Panc1 (cell line): ENCODE results near the gene GCK. TPM values are rescaled to one million over a fixed set of nuclear protein-coding genes. Genes with fewer than 3 reads are reported as not detected.

ENCODE experiments used
- ATAC-seq: fragments of 200-7000 bp; cut with Tn5 transposase; 2 replicates; pipeline ENCODE4 v1.9.1; 2020; ENCODE audit warnings: mild to moderate bottlenecking, moderate library complexity
- BruUV-seq: library from RNA; stranded (reverse); fragments of 400-500 nt; replicated peaks from 2 replicates; lab custom pipeline; 2021; lab: Mats Ljungman, UMichigan
- CTCF ChIA-PET: fragments of 300-600 bp; sonication (Branson Sonifier 250); formaldehyde crosslinking; loops from one replicate; lab custom pipeline; 2022; ENCODE audit warnings: antibody characterized with exemption; lab: Charles Lee
- POLR2A ChIA-PET: fragments of 300-600 bp; sonication (Branson Sonifier 250); formaldehyde crosslinking; loops from one replicate; lab custom pipeline; 2022; ENCODE audit warnings: antibody characterized with exemption; lab: Charles Lee
- DNase-seq: peaks from one replicate; pipeline ENCODE4 v3.0.0-alpha.2; 2010; ENCODE audit warnings: low read depth, low spot score
- H3K27ac ChIP-seq: 2 replicates; pipeline ENCODE4 v1.5.1; 2011; ENCODE audit warnings: mild to moderate bottlenecking, low read length, inconsistent platforms
- H3K27me3 ChIP-seq: fragments of 200-500 bp; sonication (Bioruptor generic); 2 replicates; pipeline ENCODE4 v1.6.0; 2014; ENCODE audit warnings: low read length, inconsistent platforms; ENCODE audit not compliant: control insufficient read depth, insufficient read depth
- H3K36me3 ChIP-seq: fragments of 200-500 bp; sonication (Bioruptor generic); 2 replicates; pipeline ENCODE4 v1.5.1; 2014; ENCODE audit warnings: inconsistent platforms, mild to moderate bottlenecking, low read length, moderate library complexity; ENCODE audit not compliant: control insufficient read depth, insufficient read depth
- H3K4me1 ChIP-seq: 2 replicates; pipeline ENCODE4 v1.5.1; 2011; ENCODE audit warnings: inconsistent platforms, mild to moderate bottlenecking, low read length, moderate library complexity; ENCODE audit not compliant: control insufficient read depth, insufficient read depth
- H3K4me3 ChIP-seq, 2 experiments: 2 replicates each; pipeline ENCODE4 v1.5.1; 2011 to 2012; ENCODE audit warnings: low read depth in 2 of 2, low read length in 2 of 2, mild to moderate bottlenecking in 2 of 2, inconsistent platforms in 1 of 2, moderate library complexity in 1 of 2
- H3K9me3 ChIP-seq: fragments of 200-500 bp; sonication (Bioruptor generic); 2 replicates; pipeline ENCODE4 v1.5.1; 2014; ENCODE audit warnings: low read depth, mild to moderate bottlenecking, inconsistent platforms, low read length, moderate library complexity; ENCODE audit not compliant: control insufficient read depth, insufficient read depth
- POLR2AphosphoS5 ChIP-seq: IDR thresholded peaks from 2 replicates; pipeline ENCODE4 v1.6.1; 2012; ENCODE audit warnings: mild to moderate bottlenecking, low read depth, low read length, moderate library complexity
- SIN3A ChIP-seq: IDR thresholded peaks from 2 replicates; pipeline ENCODE4 v1.6.1; 2012; ENCODE audit warnings: low read depth, mild to moderate bottlenecking, low read length, moderate library complexity, borderline replicate concordance; ENCODE audit not compliant: insufficient read depth
- TCF7L2 ChIP-seq: IDR thresholded peaks from 2 replicates; pipeline ENCODE4 v1.6.1; 2011; ENCODE audit warnings: mild to moderate bottlenecking, low read depth, low read length, inconsistent platforms
- in situ Hi-C: cut with HindIII; loops from 2 replicates; pipeline ENCODE4 v1.10.0; 2016; ENCODE audit warnings: low sequenced_read_pairs, low pct_unique_long_range_greater_than_20kb
- intact Hi-C: fragments of 100-400 bp; cut with micrococcal nuclease; formaldehyde crosslinking; loops from one replicate; pipeline ENCODE4 v1.10.0; 2022; ENCODE audit not compliant: unreplicated experiment
- total RNA-seq: library from RNA; stranded (reverse); gene quantifications from one replicate; pipeline ENCODE4 v1.2.1, GENCODE V29; 2021; ENCODE audit not compliant: unreplicated experiment
- TF ChIP-seq, protein P1 (sequence below): fragments of 450-650 bp; IDR thresholded peaks from 2 replicates; pipeline ENCODE4 v1.5.1; 2017; ENCODE audit warnings: mild to moderate bottlenecking
- TF ChIP-seq, protein P2 (sequence below), 2 experiments: IDR thresholded peaks; 2 replicates each; pipeline ENCODE4 v1.6.1; 2011 to 2012; ENCODE audit warnings: low read depth in 2 of 2, control low read depth in 1 of 2, low read length in 1 of 2, mild to moderate bottlenecking in 1 of 2, moderate library complexity in 1 of 2; ENCODE audit not compliant: insufficient read depth in 1 of 2

GCK gene
- total RNA-seq, 1 experiment from 2014 or later, result 0.36 TPM

DNA sequence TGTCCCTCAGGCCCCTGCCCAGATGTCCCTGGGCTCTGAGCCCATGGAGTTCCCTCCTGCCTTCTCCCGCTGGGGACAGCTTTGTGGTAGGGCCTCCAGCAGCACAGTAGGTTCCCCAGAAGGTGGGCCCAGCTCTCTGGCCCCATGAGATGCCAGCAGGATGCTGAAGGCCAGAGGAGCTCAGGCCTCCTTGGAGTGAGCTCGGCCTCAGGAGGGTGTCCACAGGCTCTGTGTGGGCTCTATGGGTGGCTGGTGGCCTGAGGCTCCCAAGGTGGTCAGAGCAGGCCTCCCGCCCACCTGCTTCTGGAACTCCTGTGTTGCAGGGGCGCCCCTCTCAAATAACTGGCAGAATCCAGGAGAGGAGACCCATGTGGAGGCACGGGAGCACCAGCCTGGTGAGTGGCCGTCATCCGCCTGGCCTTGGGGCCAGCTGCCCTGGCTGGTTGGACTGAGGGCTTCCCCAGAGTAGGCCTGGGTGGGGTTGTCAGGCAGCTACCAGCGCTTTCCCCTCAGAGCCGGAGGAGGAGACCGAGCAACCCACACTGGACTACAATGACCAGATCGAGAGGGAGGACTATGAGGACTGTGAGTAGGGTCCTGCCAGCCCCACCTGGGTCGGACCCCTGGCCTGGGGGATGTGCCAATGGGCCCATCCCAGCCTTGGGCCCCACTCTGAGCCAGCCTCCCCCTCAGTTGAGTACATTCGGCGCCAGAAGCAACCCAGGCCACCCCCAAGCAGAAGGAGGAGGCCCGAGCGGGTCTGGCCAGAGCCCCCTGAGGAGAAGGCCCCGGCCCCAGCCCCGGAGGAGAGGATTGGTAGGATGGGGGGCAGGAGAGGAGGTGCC is 81.9 kb downstream of the GCK start:
- no peaks in the 10 kb centered on the region for H3K4me1 ChIP-seq
- BruUV-seq, result no TSS peak
- H3K9me3 ChIP-seq, result no peaks in the 10 kb centered on the region
- ATAC-seq (no peak), DNase-seq (no peak)
- intact Hi-C loops, result no loop called here
- no peak overlapping the region for H3K27ac ChIP-seq
- ChIA-PET CTCF (no interaction called here), POLR2A (no interaction called here)
- H3K36me3 ChIP-seq, result no peaks in the 10 kb centered on the region
- no peak overlapping the region for H3K4me3 ChIP-seq
- in situ Hi-C loops, result no loop called here
- TF ChIP-seq SIN3A (no peak), TCF7L2 (no peak), POLR2AphosphoS5 (no peak)
- TF ChIP-seq, protein P1, sequence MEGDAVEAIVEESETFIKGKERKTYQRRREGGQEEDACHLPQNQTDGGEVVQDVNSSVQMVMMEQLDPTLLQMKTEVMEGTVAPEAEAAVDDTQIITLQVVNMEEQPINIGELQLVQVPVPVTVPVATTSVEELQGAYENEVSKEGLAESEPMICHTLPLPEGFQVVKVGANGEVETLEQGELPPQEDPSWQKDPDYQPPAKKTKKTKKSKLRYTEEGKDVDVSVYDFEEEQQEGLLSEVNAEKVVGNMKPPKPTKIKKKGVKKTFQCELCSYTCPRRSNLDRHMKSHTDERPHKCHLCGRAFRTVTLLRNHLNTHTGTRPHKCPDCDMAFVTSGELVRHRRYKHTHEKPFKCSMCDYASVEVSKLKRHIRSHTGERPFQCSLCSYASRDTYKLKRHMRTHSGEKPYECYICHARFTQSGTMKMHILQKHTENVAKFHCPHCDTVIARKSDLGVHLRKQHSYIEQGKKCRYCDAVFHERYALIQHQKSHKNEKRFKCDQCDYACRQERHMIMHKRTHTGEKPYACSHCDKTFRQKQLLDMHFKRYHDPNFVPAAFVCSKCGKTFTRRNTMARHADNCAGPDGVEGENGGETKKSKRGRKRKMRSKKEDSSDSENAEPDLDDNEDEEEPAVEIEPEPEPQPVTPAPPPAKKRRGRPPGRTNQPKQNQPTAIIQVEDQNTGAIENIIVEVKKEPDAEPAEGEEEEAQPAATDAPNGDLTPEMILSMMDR, result no peak
- TF ChIP-seq, protein P2, sequence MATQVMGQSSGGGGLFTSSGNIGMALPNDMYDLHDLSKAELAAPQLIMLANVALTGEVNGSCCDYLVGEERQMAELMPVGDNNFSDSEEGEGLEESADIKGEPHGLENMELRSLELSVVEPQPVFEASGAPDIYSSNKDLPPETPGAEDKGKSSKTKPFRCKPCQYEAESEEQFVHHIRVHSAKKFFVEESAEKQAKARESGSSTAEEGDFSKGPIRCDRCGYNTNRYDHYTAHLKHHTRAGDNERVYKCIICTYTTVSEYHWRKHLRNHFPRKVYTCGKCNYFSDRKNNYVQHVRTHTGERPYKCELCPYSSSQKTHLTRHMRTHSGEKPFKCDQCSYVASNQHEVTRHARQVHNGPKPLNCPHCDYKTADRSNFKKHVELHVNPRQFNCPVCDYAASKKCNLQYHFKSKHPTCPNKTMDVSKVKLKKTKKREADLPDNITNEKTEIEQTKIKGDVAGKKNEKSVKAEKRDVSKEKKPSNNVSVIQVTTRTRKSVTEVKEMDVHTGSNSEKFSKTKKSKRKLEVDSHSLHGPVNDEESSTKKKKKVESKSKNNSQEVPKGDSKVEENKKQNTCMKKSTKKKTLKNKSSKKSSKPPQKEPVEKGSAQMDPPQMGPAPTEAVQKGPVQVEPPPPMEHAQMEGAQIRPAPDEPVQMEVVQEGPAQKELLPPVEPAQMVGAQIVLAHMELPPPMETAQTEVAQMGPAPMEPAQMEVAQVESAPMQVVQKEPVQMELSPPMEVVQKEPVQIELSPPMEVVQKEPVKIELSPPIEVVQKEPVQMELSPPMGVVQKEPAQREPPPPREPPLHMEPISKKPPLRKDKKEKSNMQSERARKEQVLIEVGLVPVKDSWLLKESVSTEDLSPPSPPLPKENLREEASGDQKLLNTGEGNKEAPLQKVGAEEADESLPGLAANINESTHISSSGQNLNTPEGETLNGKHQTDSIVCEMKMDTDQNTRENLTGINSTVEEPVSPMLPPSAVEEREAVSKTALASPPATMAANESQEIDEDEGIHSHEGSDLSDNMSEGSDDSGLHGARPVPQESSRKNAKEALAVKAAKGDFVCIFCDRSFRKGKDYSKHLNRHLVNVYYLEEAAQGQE (IDR thresholded peaks at IDR 0.05; ENCODE audit: insufficient read depth in 1 of 2, low read depth in 2 of 2, low read length in 1 of 2), result no peak
- H3K27me3 ChIP-seq, result no peaks in the 10 kb centered on the region

DNA sequence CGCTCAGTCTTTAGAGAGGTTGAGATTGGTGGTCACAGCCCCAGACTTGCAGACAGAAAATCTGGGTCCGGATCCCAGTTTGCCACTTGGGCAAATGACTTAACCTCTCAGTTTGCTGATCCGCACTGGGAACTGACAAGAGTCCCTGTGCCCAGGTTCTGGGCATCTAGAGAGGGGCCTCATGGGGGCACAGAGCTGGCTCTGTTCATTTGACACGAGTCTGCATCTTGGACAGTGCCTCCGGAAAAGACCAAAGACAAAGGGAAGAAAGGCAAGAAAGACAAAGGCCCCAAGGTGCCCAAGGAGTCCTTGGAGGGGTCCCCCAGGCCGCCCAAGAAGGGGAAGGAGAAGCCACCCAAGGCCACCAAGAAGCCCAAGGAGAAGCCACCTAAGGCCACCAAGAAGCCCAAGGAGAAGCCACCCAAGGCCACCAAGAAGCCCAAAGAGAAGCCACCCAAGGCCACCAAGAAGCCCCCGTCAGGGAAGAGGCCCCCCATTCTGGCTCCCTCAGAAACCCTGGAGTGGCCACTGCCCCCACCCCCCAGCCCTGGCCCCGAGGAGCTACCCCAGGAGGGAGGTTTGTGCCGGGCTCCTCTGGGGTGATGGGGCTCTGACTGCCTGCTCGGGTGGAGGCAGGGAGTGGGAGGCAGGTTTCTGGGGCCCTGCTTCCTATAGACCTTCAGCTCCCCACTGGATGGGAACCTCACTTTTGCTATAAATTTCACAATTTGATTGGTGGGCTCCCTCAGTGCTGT is 82.8 kb downstream of the GCK start:
- H3K36me3 ChIP-seq, result no peaks in the 10 kb centered on the region
- POLR2A ChIA-PET, result no interaction called here
- H3K9me3 ChIP-seq, result no peaks in the 10 kb centered on the region
- TF ChIP-seq, protein P1, result no peak
- TF ChIP-seq, protein P2 (IDR thresholded peaks at IDR 0.05; ENCODE audit: insufficient read depth in 1 of 2, low read depth in 2 of 2, low read length in 1 of 2), result no peak
- TF ChIP-seq POLR2AphosphoS5 (no peak), SIN3A (no peak), TCF7L2 (no peak)
- no peak overlapping the region; a peak in 1 of 4 replicates for H3K4me3 ChIP-seq
- intact Hi-C loops (no loop called here), in situ Hi-C loops (no loop called here)
- CTCF ChIA-PET, result no interaction called here
- no peak for ATAC-seq
- no peaks in the 10 kb centered on the region for H3K27me3 ChIP-seq
- H3K27ac ChIP-seq, result no peak overlapping the region
- no peak for DNase-seq
- H3K4me1 ChIP-seq, result no peaks in the 10 kb centered on the region
- no TSS peak for BruUV-seq
